ENCODE results near the gene SLC18A2. TPM values are rescaled to one million over a fixed set of nuclear protein-coding genes. Genes with fewer than 3 reads are reported as not detected.

The SLC18A2 gene
- total and polyA plus RNA-seq, 2 experiments from 2014 or later = 0.91 TPM; not detected in 1

DNA sequence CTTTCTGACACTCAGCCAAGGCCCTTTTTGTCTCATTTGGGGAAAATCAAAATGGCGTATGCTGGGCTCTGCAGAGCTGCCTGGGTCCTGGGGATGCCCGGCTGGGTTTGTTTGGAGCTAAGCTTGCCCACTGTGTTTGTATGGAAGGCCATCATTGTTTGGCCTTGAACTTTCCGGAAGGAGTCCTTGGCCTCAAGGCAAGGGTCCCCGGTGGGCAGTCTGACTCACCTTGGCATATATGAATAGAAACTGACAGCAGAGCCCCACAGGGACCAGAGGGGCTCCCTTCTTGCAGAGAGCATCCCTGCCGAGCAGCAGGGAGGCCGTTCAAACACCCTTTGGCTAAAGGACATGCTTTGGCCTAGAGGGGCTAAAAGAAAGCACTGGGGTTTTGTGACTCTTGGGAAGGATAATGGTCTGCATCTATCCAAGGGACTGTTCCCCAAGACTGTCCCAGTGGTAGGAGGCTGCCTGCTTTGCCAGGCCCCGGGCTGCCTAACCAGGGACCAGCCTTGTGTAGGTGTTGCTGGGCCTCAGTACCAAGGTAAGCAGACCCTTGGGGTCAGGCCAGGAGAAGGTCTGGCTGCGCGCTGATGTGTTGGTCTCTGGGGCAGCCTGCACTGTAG, 15.0 kb downstream of the SLC18A2 start:
- H3K27ac ChIP-seq = no peak overlapping the region
- no peaks in the 10 kb centered on the region for H4K20me1 ChIP-seq (ENCODE audit: insufficient read depth)
- H3K79me2 ChIP-seq (ENCODE audit: insufficient read depth) = no peaks in the 10 kb centered on the region
- WGBS, 2 experiments (ENCODE audit: low coverage in 1 of 2, low lambda C conversion rate in 2 of 2, missing lambda C conversion rate in 2 of 2) = 75 to 82% methylated on average over 9 of the region's 9 CpGs
- no peaks in the 10 kb centered on the region for H3K4me1 ChIP-seq (ENCODE audit: insufficient read depth)
- no peak for DNase-seq
- no peaks in the 10 kb centered on the region for H3F3A ChIP-seq (ENCODE audit: insufficient read depth)
- no peaks in the 10 kb centered on the region for H3K9me3 ChIP-seq (ENCODE audit: low read depth)
- TF ChIP-seq EZH2 (IDR thresholded peaks at IDR 0.05; ENCODE audit: insufficient read depth, poor library complexity, severe bottlenecking) = no peak
- TF ChIP-seq EZH2phosphoT487 (IDR thresholded peaks at IDR 0.05; ENCODE audit: insufficient read depth, low read depth) = no peak
- no peak overlapping the region for H3K9ac ChIP-seq
- no peak overlapping the region for H3K4me2 ChIP-seq (ENCODE audit: unreplicated experiment)
- no peak overlapping the region for H3K4me3 ChIP-seq
- in situ Hi-C loops (cut with MboI) = no loop called here
- H3K9me2 ChIP-seq (ENCODE audit: insufficient read depth) = no peaks in the 10 kb centered on the region
- no peak overlapping the region for H2AFZ ChIP-seq
- H3K27me3 ChIP-seq (replicated peaks; ENCODE audit: insufficient read depth) = peaks cover 24% of the 10 kb centered on the region
- no peaks in the 10 kb centered on the region for H3K36me3 ChIP-seq (ENCODE audit: low read depth)

DNA sequence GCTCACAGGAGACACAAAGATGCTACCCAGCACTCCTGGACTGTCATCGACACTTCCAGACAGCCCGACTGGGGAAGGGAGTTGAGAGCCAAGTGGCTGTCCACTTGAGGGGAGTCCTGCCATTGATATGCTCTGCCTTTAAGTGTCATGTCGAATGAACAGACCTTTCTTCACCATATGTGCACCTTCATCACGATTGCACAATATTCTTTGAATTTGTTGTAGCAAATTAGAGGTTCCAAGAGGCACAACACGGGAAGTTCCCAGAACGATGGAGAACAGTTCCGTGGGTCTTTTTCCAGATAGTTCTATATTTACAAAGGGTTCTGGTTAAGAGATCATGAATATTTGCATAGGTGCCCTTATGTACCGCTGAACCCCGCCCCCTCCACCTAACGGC, 16.0 kb downstream of the SLC18A2 start:
- Histone ChIP-seq H3K9ac (no peak overlapping the region), H3K27me3 (replicated peaks; ENCODE audit: insufficient read depth) (peaks cover 33% of the 10 kb centered on the region), H3F3A (ENCODE audit: insufficient read depth) (no peaks in the 10 kb centered on the region), H3K27ac (no peak overlapping the region), H3K9me2 (ENCODE audit: insufficient read depth) (no peaks in the 10 kb centered on the region), H3K4me2 (ENCODE audit: unreplicated experiment) (no peak overlapping the region), H2AFZ (no peak overlapping the region), H3K36me3 (ENCODE audit: low read depth) (no peaks in the 10 kb centered on the region), H3K4me3 (no peak overlapping the region), H3K4me1 (ENCODE audit: insufficient read depth) (no peaks in the 10 kb centered on the region), H3K9me3 (ENCODE audit: low read depth) (no peaks in the 10 kb centered on the region), H3K79me2 (ENCODE audit: insufficient read depth) (no peaks in the 10 kb centered on the region), H4K20me1 (ENCODE audit: insufficient read depth) (no peaks in the 10 kb centered on the region)
- TF ChIP-seq EZH2phosphoT487 (IDR thresholded peaks at IDR 0.05; ENCODE audit: insufficient read depth, low read depth) (no peak), EZH2 (IDR thresholded peaks at IDR 0.05; ENCODE audit: insufficient read depth, poor library complexity, severe bottlenecking) (no peak)
- 70 to 72% methylated on average over 10 of the region's 10 CpGs for WGBS, 2 experiments (ENCODE audit: low coverage in 1 of 2, low lambda C conversion rate in 2 of 2, missing lambda C conversion rate in 2 of 2)
- in situ Hi-C loops (cut with MboI) = no loop called here
- no peak for DNase-seq

DNA sequence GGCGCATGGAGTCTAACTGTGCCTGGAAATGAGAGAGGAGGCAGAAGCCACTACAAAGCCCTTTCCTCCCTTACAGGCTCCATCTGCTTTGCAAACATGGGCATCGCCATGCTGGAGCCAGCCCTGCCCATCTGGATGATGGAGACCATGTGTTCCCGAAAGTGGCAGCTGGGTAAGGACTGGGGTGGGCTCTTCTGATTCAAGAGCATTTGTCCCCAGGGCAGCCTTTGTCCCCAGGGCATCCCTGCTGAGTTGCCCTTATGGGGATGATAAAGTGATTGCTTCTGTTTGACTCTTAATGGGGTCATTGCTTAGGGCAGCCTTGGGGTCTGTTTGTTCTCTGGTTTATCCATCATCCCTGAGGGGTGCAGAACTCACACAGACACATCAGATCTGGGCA, 16.8 kb downstream of the SLC18A2 start:
- Histone ChIP-seq H3K79me2 (ENCODE audit: insufficient read depth) (no peaks in the 10 kb centered on the region), H3K9me2 (ENCODE audit: insufficient read depth) (no peaks in the 10 kb centered on the region), H3K36me3 (ENCODE audit: low read depth) (no peaks in the 10 kb centered on the region), H3K4me1 (ENCODE audit: insufficient read depth) (no peaks in the 10 kb centered on the region), H3K4me3 (no peak overlapping the region), H3K4me2 (ENCODE audit: unreplicated experiment) (no peak overlapping the region), H3K27ac (no peak overlapping the region), H3K27me3 (replicated peaks; ENCODE audit: insufficient read depth) (peaks cover 36% of the 10 kb centered on the region), H4K20me1 (ENCODE audit: insufficient read depth) (no peaks in the 10 kb centered on the region), H3K9me3 (ENCODE audit: low read depth) (no peaks in the 10 kb centered on the region), H2AFZ (no peak overlapping the region), H3K9ac (no peak overlapping the region), H3F3A (ENCODE audit: insufficient read depth) (no peaks in the 10 kb centered on the region)
- TF ChIP-seq EZH2 (IDR thresholded peaks at IDR 0.05; ENCODE audit: insufficient read depth, poor library complexity, severe bottlenecking) = no peak
- TF ChIP-seq EZH2phosphoT487 (IDR thresholded peaks at IDR 0.05; ENCODE audit: insufficient read depth, low read depth) = no peak
- in situ Hi-C loops (cut with MboI) = no loop called here
- no peak for DNase-seq
- WGBS, 2 experiments (ENCODE audit: low coverage in 1 of 2, low lambda C conversion rate in 2 of 2, missing lambda C conversion rate in 2 of 2) = 59 to 60% methylated on average over 3 of the region's 3 CpGs

DNA sequence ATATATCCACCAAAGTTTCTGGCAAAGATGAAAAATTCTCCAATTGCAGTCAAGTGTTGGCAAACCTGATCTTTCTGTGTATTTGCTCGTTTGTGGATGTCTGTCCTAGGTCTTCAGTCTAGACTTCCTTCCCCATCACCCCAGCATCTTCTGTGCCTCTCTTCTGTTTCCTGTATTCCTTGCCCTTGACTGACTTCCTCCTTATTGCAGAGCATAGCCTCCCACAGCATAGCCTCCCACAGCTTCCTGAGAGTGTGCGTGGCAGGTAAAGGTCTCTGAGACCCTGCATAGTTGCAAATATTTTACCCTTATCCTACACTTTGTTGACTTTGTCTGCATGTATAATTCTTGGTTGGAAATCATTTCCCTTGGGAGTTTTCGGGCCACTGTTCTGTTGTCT, 18.4 kb downstream of the SLC18A2 start:
- WGBS, 2 experiments (ENCODE audit: low coverage in 1 of 2, low lambda C conversion rate in 2 of 2, missing lambda C conversion rate in 2 of 2) = 64 to 75% methylated on average over 3 of the region's 3 CpGs
- no peak overlapping the region for H3K27ac ChIP-seq
- no peaks in the 10 kb centered on the region for H3K79me2 ChIP-seq (ENCODE audit: insufficient read depth)
- H3K27me3 ChIP-seq (replicated peaks; ENCODE audit: insufficient read depth) = peaks cover 36% of the 10 kb centered on the region
- in situ Hi-C loops (cut with MboI) = no loop called here
- no peaks in the 10 kb centered on the region for H3F3A ChIP-seq (ENCODE audit: insufficient read depth)
- no peak overlapping the region for H2AFZ ChIP-seq
- H3K4me1 ChIP-seq (ENCODE audit: insufficient read depth) = no peaks in the 10 kb centered on the region
- H4K20me1 ChIP-seq (ENCODE audit: insufficient read depth) = no peaks in the 10 kb centered on the region
- no peak overlapping the region for H3K9ac ChIP-seq
- H3K36me3 ChIP-seq (ENCODE audit: low read depth) = no peaks in the 10 kb centered on the region
- DNase-seq = no peak
- no peak overlapping the region for H3K4me2 ChIP-seq (ENCODE audit: unreplicated experiment)
- no peaks in the 10 kb centered on the region for H3K9me3 ChIP-seq (ENCODE audit: low read depth)
- TF ChIP-seq EZH2 (IDR thresholded peaks at IDR 0.05; ENCODE audit: insufficient read depth, poor library complexity, severe bottlenecking) (no peak), EZH2phosphoT487 (IDR thresholded peaks at IDR 0.05; ENCODE audit: insufficient read depth, low read depth) (no peak)
- H3K4me3 ChIP-seq = no peak overlapping the region
- H3K9me2 ChIP-seq (ENCODE audit: insufficient read depth) = no peaks in the 10 kb centered on the region
